H9 (cell line): ENCODE data around the gene SLTM. TPM values are rescaled to one million over a fixed set of nuclear protein-coding genes. Genes with fewer than 3 reads are reported as not detected.

ENCODE experiments used
- DNase-seq: peaks from one replicate; pipeline ENCODE4 v3.0.0-alpha.2; 2017
- H2AFZ ChIP-seq: one replicate; pipeline ENCODE4 v1.6.1; 2013; ENCODE audit warnings: mild to moderate bottlenecking, low read length, control low read depth, moderate library complexity
- H2AK5ac ChIP-seq: 2 replicates; pipeline ENCODE4 v1.6.1; 2013; ENCODE audit warnings: low read length, control low read depth, mixed read lengths; ENCODE audit not compliant: insufficient read length
- H2BK120ac ChIP-seq: one replicate; pipeline ENCODE4 v1.6.1; 2013; ENCODE audit warnings: low read depth, mild to moderate bottlenecking, low read length, control low read depth, inconsistent platforms; ENCODE audit not compliant: poor library complexity, severe bottlenecking
- H2BK12ac ChIP-seq: 2 replicates; pipeline ENCODE4 v1.6.1; 2013; ENCODE audit warnings: low read length, control low read depth, mixed read lengths, low read depth; ENCODE audit not compliant: insufficient read length
- H2BK15ac ChIP-seq: 2 replicates; pipeline ENCODE4 v1.6.1; 2013; ENCODE audit warnings: low read depth, low read length, control low read depth
- H2BK20ac ChIP-seq: one replicate; pipeline ENCODE4 v1.6.1; 2013; ENCODE audit warnings: low read depth, mild to moderate bottlenecking, low read length, control low read depth, inconsistent platforms; ENCODE audit not compliant: poor library complexity, severe bottlenecking
- H2BK5ac ChIP-seq: 2 replicates; pipeline ENCODE4 v1.6.1; 2013; ENCODE audit warnings: low read length, control low read depth, mixed read lengths; ENCODE audit not compliant: insufficient read length
- H3K14ac ChIP-seq: 2 replicates; pipeline ENCODE4 v1.6.1; 2013; ENCODE audit warnings: low read length, control low read depth; ENCODE audit not compliant: insufficient read depth
- H3K18ac ChIP-seq: 2 replicates; pipeline ENCODE4 v1.6.1; 2013; ENCODE audit warnings: low read depth, mild to moderate bottlenecking, mixed read lengths, low read length, control low read depth; ENCODE audit not compliant: insufficient read length
- H3K23ac ChIP-seq: 2 replicates; pipeline ENCODE4 v1.6.1; 2013; ENCODE audit warnings: low read length, control low read depth, mixed read lengths, low read depth; ENCODE audit not compliant: insufficient read length
- H3K23me2 ChIP-seq: 2 replicates; pipeline ENCODE4 v1.6.1; 2013; ENCODE audit warnings: low read depth, mild to moderate bottlenecking, mixed read lengths, low read length, control low read depth; ENCODE audit not compliant: insufficient read length, poor library complexity, severe bottlenecking
- H3K27ac ChIP-seq: 2 replicates; pipeline ENCODE4 v1.5.1; 2013; ENCODE audit warnings: low read length, control low read depth, mixed read lengths, low read depth; ENCODE audit not compliant: insufficient read length
- H3K27me3 ChIP-seq: 2 replicates; pipeline ENCODE4 v1.6.1; 2013; ENCODE audit warnings: low read length, control low read depth, inconsistent platforms; ENCODE audit not compliant: insufficient read depth
- H3K4ac ChIP-seq: 2 replicates; pipeline ENCODE4 v1.6.1; 2013; ENCODE audit warnings: low read depth, mild to moderate bottlenecking, control low read depth, inconsistent platforms, low read length, moderate library complexity
- H3K4me1 ChIP-seq: 2 replicates; pipeline ENCODE4 v1.6.1; 2013; ENCODE audit warnings: low read length, control low read depth, inconsistent platforms; ENCODE audit not compliant: insufficient read depth
- H3K4me2 ChIP-seq: 2 replicates; pipeline ENCODE4 v1.6.1; 2013; ENCODE audit warnings: low read length, control low read depth, mixed read lengths; ENCODE audit not compliant: insufficient read length, insufficient read depth
- H3K56ac ChIP-seq: 2 replicates; pipeline ENCODE4 v1.6.1; 2013; ENCODE audit warnings: low read depth, mild to moderate bottlenecking, mixed read lengths, low read length, control low read depth; ENCODE audit not compliant: insufficient read length
- H3K79me1 ChIP-seq: 2 replicates; pipeline ENCODE4 v1.6.1; 2013; ENCODE audit warnings: low read depth, mild to moderate bottlenecking, moderate library complexity, low read length, control low read depth, inconsistent platforms; ENCODE audit not compliant: insufficient read depth, poor library complexity, severe bottlenecking
- H3K79me2 ChIP-seq: 2 replicates; pipeline ENCODE4 v1.6.1; 2013; ENCODE audit warnings: low read length, control low read depth, inconsistent platforms; ENCODE audit not compliant: insufficient read depth
- H3K9ac ChIP-seq: 2 replicates; pipeline ENCODE4 v1.6.1; 2013; ENCODE audit warnings: low read length, control low read depth, mixed read lengths; ENCODE audit not compliant: insufficient read length; ENCODE audit errors: extremely low read depth
- H3K9me3 ChIP-seq: one replicate; pipeline ENCODE4 v1.6.1; 2013; ENCODE audit warnings: low read depth, low read length, inconsistent platforms; ENCODE audit not compliant: control insufficient read depth
- H3T11ph ChIP-seq: one replicate; pipeline ENCODE4 v1.6.1; 2013; ENCODE audit warnings: mild to moderate bottlenecking, low read length, control low read depth, inconsistent platforms
- H4K20me1 ChIP-seq: one replicate; pipeline ENCODE4 v1.6.1; 2013; ENCODE audit not compliant: control insufficient read depth, insufficient read length, insufficient read depth
- H4K5ac ChIP-seq: 2 replicates; pipeline ENCODE4 v1.6.1; 2013; ENCODE audit warnings: low read depth, mild to moderate bottlenecking, mixed read lengths, low read length, control low read depth; ENCODE audit not compliant: insufficient read length
- H4K8ac ChIP-seq: replicated peaks from 2 replicates; pipeline ENCODE4 v1.6.1; 2013; ENCODE audit warnings: low read length, control low read depth, mixed read lengths, low read depth; ENCODE audit not compliant: insufficient read length
- H4K91ac ChIP-seq: 2 replicates; pipeline ENCODE4 v1.6.1; 2013; ENCODE audit warnings: low read depth, mild to moderate bottlenecking, moderate library complexity, mixed read lengths, low read length, control low read depth; ENCODE audit not compliant: insufficient read length
- H3K27ac Mint-ChIP-seq, 3 experiments: 2 replicates in 2 of 3; 3 replicates in 1 of 3; pipeline ENCODE4 v1.8.0; 2020 to 2021; ENCODE audit warnings: mixed read lengths in 3 of 3, mild to moderate bottlenecking in 1 of 3, moderate library complexity in 1 of 3
- H3K27me3 Mint-ChIP-seq: 2 replicates; pipeline ENCODE4 v1.8.0; 2021; ENCODE audit warnings: low read depth, mild to moderate bottlenecking, moderate library complexity, mixed read lengths
- H3K36me3 Mint-ChIP-seq, 3 experiments: 2 replicates in 2 of 3; 3 replicates in 1 of 3; pipeline ENCODE4 v1.8.0; 2020 to 2021; ENCODE audit warnings: low read depth in 3 of 3, mixed read lengths in 3 of 3; ENCODE audit not compliant: insufficient read depth in 1 of 3
- H3K4me1 Mint-ChIP-seq, 2 experiments: 2 replicates each; pipeline ENCODE4 v1.8.0; 2020; ENCODE audit warnings: mixed read lengths in 2 of 2
- H3K4me3 Mint-ChIP-seq, 2 experiments: 2 replicates in 1 of 2; 3 replicates in 1 of 2; pipeline ENCODE4 v1.8.0; 2020 to 2021; ENCODE audit warnings: mild to moderate bottlenecking in 2 of 2, mixed read lengths in 2 of 2, moderate library complexity in 1 of 2
- H3K9me3 Mint-ChIP-seq, 2 experiments: 2 replicates in 1 of 2; 3 replicates in 1 of 2; pipeline ENCODE4 v1.8.0; 2020; ENCODE audit warnings: mild to moderate bottlenecking in 2 of 2, mixed read lengths in 2 of 2, moderate library complexity in 1 of 2
- CTCF ChIP-seq: fragments of 200-600 bp; sonication (generic); conservative IDR thresholded peaks from 3 replicates; pipeline ENCODE4 v1.8.0; 2021; ENCODE audit warnings: antibody characterized with exemption, mild to moderate bottlenecking
- WGBS: extraction: QIAGEN DNeasy Blood & Tissue Kit; methylation state at CpG from one replicate; pipeline ENCODE4 v1.1.7; 2013; ENCODE audit warnings: missing lambda C conversion rate, low lambda C conversion rate, mixed read lengths; ENCODE audit not compliant: insufficient read length; ENCODE audit errors: extremely low coverage; 5-methylcytosine and 5-hydroxymethylcytosine counted together
- total RNA-seq: library from RNA; stranded (reverse); gene quantifications from 2 replicates; pipeline ENCODE4 v1.2.1, GENCODE V29; 2021

Gene SLTM
- total RNA-seq, 1 experiment from 2014 or later = 132 TPM

GRCh38 chr15:58882243-58882642 is 51.2 kb downstream of the SLTM start:
- no peak for DNase-seq
- WGBS = no CpG with 5 or more reads among the region's 4 CpGs
- H3K9ac ChIP-seq = no peak overlapping the region
- no peak overlapping the region for H2BK15ac ChIP-seq
- Mint-ChIP-seq H3K36me3 (peaks cover 62 to 92% (median 87%) of the 10 kb centered on the region in 3 experiments; a peak in 6 of 7 replicates), H3K9me3 (no peaks in the 10 kb centered on the region), H3K4me3 (no peak overlapping the region), H3K27me3 (no peaks in the 10 kb centered on the region), H3K27ac (peak overlapping the region in 1 of 3 experiments; percentile 30; a peak in 2 of 7 replicates), H3K4me1 (0 out of 4 replicates have a peak, but pooled peaks cover 0 to 4% of the 10 kb centered on the region in 2 experiments)
- H3T11ph ChIP-seq = no peak overlapping the region
- no peaks in the 10 kb centered on the region for H3K4me1 ChIP-seq
- no peak overlapping the region for H4K5ac ChIP-seq
- TF ChIP-seq CTCF = no peak
- no peak overlapping the region for H4K91ac ChIP-seq
- H3K9me3 ChIP-seq = no peaks in the 10 kb centered on the region
- no peaks in the 10 kb centered on the region for H3K27me3 ChIP-seq
- H3K23ac ChIP-seq = no peak overlapping the region
- no peak overlapping the region for H3K4me2 ChIP-seq
- H2BK12ac ChIP-seq = no peak overlapping the region
- no peaks in the 10 kb centered on the region for H3K79me2 ChIP-seq
- H2BK20ac ChIP-seq = no peak overlapping the region
- H3K56ac ChIP-seq = no peak overlapping the region
- no peaks in the 10 kb centered on the region for H3K23me2 ChIP-seq
- no peak overlapping the region for H2AK5ac ChIP-seq
- H3K18ac ChIP-seq = no peak overlapping the region
- no peaks in the 10 kb centered on the region for H4K20me1 ChIP-seq
- H2BK120ac ChIP-seq = no peak overlapping the region
- H2BK5ac ChIP-seq = no peak overlapping the region
- no peak overlapping the region for H4K8ac ChIP-seq
- no peak overlapping the region for H3K27ac ChIP-seq
- H3K14ac ChIP-seq = no peak overlapping the region
- H3K79me1 ChIP-seq = no peaks in the 10 kb centered on the region
- H3K4ac ChIP-seq = no peak overlapping the region
- H2AFZ ChIP-seq = no peak overlapping the region
